GM15510 (cell line): ENCODE data around the gene ARFGEF3.

Experiments used
- POLR2A ChIP-seq: IDR thresholded peaks from 3 replicates; pipeline ENCODE4 v1.6.1; 2011; ENCODE audit warnings: borderline replicate concordance; ENCODE audit not compliant: insufficient read length; ENCODE audit errors: extremely low read depth

The ARFGEF3 gene

GRCh38 chr6:138263963-138264362, 102.2 kb downstream of the ARFGEF3 start:
- TF ChIP-seq POLR2A: no peak

- no peak for TF ChIP-seq POLR2A
These were observed 102.7 kb downstream of the ARFGEF3 start for GRCh38 chr6:138264372-138264880.

GRCh38 chr6:138266095-138266494, 104.4 kb downstream of the ARFGEF3 start:
- TF ChIP-seq POLR2A: no peak

- TF ChIP-seq POLR2A: no peak
These were observed 106.5 kb downstream of the ARFGEF3 start for GRCh38 chr6:138267971-138268895.

GRCh38 chr6:138271451-138271850, 109.7 kb downstream of the ARFGEF3 start:
- TF ChIP-seq POLR2A: no peak

GRCh38 chr6:138272533-138273315, 111.0 kb downstream of the ARFGEF3 start:
- no peak for TF ChIP-seq POLR2A

GRCh38 chr6:138275976-138276375, 114.2 kb downstream of the ARFGEF3 start:
- TF ChIP-seq POLR2A: no peak

GRCh38 chr6:138277835-138278234, 116.1 kb downstream of the ARFGEF3 start:
- TF ChIP-seq POLR2A: no peak

- no peak for TF ChIP-seq POLR2A
These were observed 116.6 kb downstream of the ARFGEF3 start for GRCh38 chr6:138278326-138278725.

- no peak for TF ChIP-seq POLR2A
These were observed 124.1 kb downstream of the ARFGEF3 start for GRCh38 chr6:138285800-138286199.

GRCh38 chr6:138286698-138287097, 125.0 kb downstream of the ARFGEF3 start:
- TF ChIP-seq POLR2A: no peak

- no peak for TF ChIP-seq POLR2A
These were observed 125.6 kb downstream of the ARFGEF3 start for GRCh38 chr6:138287144-138287955.

- no peak for TF ChIP-seq POLR2A
These were observed 128.0 kb downstream of the ARFGEF3 start for GRCh38 chr6:138289739-138290138.

GRCh38 chr6:138290423-138290962, 128.8 kb downstream of the ARFGEF3 start:
- TF ChIP-seq POLR2A: no peak
